ENCODE measurements around the gene MGST3.

DNA sequence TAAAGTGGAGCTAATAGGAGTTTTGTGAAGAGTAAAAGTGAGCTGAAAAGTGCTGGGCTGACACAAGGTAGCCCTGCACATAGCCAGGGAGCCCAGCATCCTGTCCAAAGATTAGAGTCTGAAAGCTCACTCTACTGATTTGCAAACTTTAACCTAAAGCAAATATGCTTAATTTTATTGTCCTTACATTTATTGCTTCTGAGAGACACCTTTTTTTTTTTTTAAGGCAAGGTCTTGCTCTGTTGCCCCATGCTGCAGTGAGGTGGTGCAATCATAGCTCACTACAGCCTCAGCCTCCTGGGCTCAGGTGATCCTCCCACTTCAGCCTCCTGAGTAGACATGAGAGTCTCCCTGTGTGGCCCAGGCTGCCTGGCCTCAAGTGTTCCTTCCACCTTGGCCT, 16.5 kb downstream of the MGST3 start:
- TF ChIP-seq, protein P1, sequence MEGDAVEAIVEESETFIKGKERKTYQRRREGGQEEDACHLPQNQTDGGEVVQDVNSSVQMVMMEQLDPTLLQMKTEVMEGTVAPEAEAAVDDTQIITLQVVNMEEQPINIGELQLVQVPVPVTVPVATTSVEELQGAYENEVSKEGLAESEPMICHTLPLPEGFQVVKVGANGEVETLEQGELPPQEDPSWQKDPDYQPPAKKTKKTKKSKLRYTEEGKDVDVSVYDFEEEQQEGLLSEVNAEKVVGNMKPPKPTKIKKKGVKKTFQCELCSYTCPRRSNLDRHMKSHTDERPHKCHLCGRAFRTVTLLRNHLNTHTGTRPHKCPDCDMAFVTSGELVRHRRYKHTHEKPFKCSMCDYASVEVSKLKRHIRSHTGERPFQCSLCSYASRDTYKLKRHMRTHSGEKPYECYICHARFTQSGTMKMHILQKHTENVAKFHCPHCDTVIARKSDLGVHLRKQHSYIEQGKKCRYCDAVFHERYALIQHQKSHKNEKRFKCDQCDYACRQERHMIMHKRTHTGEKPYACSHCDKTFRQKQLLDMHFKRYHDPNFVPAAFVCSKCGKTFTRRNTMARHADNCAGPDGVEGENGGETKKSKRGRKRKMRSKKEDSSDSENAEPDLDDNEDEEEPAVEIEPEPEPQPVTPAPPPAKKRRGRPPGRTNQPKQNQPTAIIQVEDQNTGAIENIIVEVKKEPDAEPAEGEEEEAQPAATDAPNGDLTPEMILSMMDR (IDR thresholded peaks at IDR 0.05; ENCODE audit: borderline replicate concordance, extremely low read depth, low read length, poor library complexity, severe bottlenecking), result no peak
- TF ChIP-seq EZH2 (IDR thresholded peaks at IDR 0.05; ENCODE audit: borderline replicate concordance, low read depth, low read length, severe bottlenecking), result no peak

All from DND-41 (cell line).